K562 (cell line): ENCODE results near the gene RHAG.

Source experiments
- RBBP5 ChIP-seq: fragments of 200-600 bp; sonication (generic); IDR thresholded peaks from 2 replicates; pipeline ENCODE4 v1.6.1; 2012; ENCODE audit warnings: borderline replicate concordance, mild to moderate bottlenecking, low read length, control low read depth, inconsistent platforms; ENCODE audit not compliant: insufficient read depth, poor library complexity, severe bottlenecking
- SMAD4 ChIP-seq: fragments of 250-450 bp; sonication (Bioruptor Pico); conservative IDR thresholded peaks from 2 replicates; pipeline ENCODE4 v1.8.0; 2021; ENCODE audit warnings: inconsistent platforms, mild to moderate bottlenecking, moderate library complexity
- TCF3 ChIP-seq: sonication (generic); formaldehyde crosslinking; IDR thresholded peaks from 2 replicates; pipeline ENCODE4 v1.4.0; 2020; ENCODE audit warnings: mild to moderate bottlenecking, missing genetic modification reagents
- TCF7L2 ChIP-seq: fragments of 150-350 bp; IDR thresholded peaks from 2 replicates; pipeline ENCODE4 v1.6.1; 2016; ENCODE audit warnings: low read depth, mild to moderate bottlenecking, low read length, moderate library complexity
- ZNF217 ChIP-seq: sonication (generic); formaldehyde crosslinking; IDR thresholded peaks from 2 replicates; pipeline ENCODE4 v1.8.0; 2022; ENCODE audit warnings: mild to moderate bottlenecking, missing genetic modification reagents
- ZZZ3 ChIP-seq: fragments of 450-650 bp; IDR thresholded peaks from 2 replicates; pipeline ENCODE4 v1.6.1; 2016; ENCODE audit warnings: antibody characterized with exemption, mild to moderate bottlenecking, moderate library complexity
- TF ChIP-seq, protein P1 (sequence below): sonication (generic); formaldehyde crosslinking; IDR thresholded peaks from 2 replicates; pipeline ENCODE4 v1.8.1; 2023; ENCODE audit warnings: mild to moderate bottlenecking, missing genetic modification reagents

DNA sequence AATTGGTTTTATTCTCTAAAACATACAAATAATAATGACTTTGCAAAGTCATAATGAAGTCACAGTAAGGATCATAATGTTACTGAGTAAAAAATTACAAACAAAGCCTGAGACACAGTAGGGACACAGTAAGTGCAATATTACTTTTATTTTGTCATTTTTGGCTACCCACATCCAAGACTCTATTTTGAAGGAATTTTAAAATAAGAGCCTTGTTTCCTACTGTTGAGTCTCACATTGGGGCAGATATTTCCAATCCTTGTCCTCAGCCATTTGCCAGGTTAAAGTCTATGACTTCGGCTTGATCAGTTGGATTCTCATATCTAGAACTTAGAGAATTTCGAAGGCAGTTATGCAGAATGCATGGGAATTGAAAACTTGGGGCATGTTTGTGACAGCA is 10.8 kb upstream of the RHAG start:
- no peak for TF ChIP-seq ZZZ3
- no peak for TF ChIP-seq SMAD4
- TF ChIP-seq ZNF217 (CRISPR knock-in tag) = no peak
- no peak for TF ChIP-seq RBBP5
- TF ChIP-seq TCF7L2 = no peak
- TF ChIP-seq, protein P1, sequence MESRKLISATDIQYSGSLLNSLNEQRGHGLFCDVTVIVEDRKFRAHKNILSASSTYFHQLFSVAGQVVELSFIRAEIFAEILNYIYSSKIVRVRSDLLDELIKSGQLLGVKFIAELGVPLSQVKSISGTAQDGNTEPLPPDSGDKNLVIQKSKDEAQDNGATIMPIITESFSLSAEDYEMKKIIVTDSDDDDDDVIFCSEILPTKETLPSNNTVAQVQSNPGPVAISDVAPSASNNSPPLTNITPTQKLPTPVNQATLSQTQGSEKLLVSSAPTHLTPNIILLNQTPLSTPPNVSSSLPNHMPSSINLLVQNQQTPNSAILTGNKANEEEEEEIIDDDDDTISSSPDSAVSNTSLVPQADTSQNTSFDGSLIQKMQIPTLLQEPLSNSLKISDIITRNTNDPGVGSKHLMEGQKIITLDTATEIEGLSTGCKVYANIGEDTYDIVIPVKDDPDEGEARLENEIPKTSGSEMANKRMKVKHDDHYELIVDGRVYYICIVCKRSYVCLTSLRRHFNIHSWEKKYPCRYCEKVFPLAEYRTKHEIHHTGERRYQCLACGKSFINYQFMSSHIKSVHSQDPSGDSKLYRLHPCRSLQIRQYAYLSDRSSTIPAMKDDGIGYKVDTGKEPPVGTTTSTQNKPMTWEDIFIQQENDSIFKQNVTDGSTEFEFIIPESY (CRISPR knock-in tag) = no peak
- TF ChIP-seq TCF3 (CRISPR knock-in tag) = no peak
